GM19023 (cell line): Measurements from ENCODE around the gene TMEM200B.
"Not testable (repeated sequence)": the region's sequence is repeated elsewhere in the genome, so short reads cannot be mapped to it uniquely, and the experiment has no call there.

Experiments
- ATAC-seq: cut with Tn5 transposase; IDR thresholded peaks from one replicate; pipeline ENCODE4 v1.9.1; 2021; ENCODE audit warnings: mild to moderate bottlenecking, moderate library complexity; ENCODE audit not compliant: unreplicated experiment

The TMEM200B gene

DNA sequence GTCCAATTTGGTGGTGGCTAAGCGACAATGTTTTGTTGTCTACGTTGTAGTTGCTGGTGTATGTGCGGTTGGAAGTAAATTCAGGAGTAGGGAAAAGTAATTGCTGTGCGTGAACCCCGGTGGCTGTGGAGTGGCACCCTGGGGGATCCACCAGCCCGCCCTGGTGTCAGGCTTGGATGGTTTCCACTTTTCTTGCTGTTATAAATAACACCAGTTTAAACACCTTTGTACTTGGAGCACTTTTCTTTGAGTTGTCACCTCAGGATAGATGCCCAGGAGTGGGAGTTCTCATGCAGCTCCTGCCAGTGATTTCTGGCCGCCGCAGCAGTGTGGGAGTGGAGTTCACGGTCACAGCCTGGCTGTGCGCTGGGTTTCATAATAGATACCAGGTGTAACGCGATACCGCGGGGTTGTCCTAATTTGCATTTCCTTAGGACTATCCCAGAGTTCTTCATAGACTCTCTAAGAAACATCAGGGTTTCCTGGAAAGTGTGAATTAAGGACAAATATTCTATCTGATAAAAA is 12.8 kb upstream of the TMEM200B start:
- no peak for ATAC-seq

DNA sequence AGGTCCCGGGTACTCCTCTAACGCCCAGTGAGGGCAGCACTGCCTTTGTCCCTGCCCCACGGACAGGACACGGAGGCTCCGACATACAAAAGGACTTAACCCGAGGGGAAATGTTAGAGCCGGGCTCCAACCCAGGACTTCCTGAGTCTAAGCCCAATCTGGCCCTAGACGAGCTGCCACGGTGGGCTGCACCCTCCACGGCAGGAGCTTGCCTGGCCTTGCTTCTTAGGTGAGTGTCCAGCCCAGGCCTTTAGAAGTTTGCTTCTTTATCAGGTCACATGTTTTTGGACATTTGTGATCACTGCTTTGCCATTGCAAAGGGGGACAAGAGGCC is 11.0 kb upstream of the TMEM200B start:
- ATAC-seq = no peak

DNA sequence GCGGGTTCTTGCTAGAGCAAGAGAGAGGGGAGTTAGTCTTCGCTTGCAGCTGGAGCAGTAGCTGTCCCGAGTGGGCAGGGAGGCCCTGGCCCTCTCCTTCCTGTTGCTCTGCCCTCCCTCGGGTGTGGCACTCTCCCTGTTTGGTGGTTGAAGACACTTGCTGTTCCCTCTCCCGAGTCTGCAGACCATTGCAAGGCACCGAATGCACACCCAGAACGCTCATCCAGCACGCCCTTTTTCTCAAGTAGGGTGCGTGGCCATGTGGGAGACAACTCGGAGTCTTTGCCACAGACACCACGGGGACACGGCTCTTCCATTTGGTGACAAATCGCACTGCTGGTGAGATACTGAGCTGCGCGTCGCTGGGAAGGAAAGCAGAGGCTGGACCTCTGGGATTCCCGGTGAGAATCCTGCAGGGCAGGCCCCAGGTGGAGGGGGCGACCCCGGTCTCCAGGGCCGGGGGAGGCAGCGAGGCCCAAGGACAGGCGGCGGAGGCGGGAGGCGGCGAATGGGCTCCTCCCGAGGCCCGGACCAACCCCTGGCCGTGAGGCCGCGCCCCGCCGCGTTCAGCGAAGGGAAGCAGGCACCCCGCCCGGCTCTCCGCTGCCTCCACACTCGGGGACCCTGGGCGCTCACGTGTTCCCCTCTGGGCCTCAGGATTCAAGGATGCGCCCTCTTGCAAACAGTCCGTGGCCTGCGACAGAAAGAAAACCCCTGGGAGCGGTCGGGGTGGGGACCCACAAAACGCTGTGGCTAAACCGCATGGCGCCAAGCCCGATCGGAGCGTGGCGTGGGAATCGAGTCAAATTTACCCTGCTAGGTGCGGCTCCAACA is 10.4 kb upstream of the TMEM200B start:
- no peak for ATAC-seq

DNA sequence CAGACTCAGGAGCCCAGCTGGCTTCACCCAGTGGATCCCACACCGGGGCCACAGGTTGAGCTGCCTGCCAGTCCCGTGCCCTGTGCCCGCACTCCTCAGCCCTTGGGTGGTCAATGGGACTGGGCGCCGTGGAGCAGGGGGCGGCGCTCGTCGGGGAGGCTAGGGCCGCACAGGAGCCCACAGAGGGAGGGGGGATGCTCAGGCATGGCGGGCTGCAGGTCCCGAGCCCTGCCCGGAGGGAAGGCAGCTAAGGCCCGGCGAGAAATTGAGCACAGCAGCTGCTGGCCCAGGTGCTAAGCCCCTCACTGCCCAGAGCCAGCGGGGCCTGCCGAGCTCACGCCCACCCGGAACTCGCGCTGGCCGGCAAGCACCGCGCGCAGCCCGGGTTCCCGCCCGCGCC is 7.4 kb upstream of the TMEM200B start:
- not testable (repeated sequence) for ATAC-seq

DNA sequence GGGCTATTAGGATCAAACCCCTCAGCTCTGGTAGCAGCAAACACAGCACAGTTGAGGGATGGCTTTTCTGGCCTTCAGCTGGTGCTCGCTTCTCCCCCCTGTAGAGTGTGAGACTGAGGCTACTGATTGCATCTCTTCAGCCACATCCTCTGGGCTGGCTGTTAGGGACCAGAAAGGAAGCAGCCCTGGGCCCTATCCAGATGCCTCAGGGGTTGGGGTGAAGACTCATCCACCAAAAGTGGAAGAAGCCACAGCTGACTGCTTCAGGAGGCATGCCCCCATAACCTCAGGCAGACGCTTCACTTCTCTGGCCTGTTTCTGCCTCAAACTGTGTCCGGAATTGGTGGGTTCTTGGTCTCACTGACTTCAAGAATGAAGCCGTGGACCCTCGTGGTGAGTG is 6.2 kb upstream of the TMEM200B start:
- ATAC-seq = no peak

DNA sequence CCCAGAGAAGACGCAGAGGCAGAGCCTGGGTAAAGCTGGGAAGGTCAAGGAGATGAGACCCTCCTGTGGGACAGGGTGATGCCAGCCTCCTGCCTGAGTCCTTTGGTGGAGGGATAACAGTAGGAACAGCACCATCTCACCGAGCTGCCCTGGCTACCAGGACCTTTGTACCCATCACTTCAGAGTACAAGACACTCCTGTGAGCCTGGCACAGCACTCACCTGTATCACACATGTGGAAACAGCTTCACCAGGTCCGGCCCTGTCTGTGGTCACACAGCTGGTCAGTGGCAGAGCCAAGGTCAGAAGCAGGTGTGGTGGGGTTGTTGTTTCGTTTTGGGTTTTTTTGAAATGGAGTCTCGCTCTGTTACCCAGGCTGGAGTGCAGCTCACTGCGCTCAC is 5.0 kb upstream of the TMEM200B start:
- ATAC-seq = no peak

DNA sequence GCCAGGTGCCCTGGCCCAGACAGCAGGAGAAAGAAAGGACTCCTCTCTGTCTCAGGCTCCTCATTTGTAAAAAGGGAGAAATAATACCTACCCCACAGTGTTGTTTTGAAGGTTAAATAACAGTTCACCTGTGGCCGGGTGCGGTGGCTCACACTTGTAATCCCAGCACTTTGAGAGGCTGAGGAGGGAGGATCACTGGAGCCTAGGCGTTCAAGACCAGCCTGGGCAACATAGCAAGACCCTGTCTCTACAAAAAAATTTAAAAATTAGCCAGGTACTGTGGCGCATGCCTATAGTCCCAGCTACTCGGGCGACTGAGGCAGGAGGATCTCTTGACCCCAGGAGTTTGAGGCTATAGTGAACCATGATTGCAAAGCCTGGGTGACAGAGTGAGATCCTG is 2.5 kb upstream of the TMEM200B start:
- ATAC-seq = no peak

DNA sequence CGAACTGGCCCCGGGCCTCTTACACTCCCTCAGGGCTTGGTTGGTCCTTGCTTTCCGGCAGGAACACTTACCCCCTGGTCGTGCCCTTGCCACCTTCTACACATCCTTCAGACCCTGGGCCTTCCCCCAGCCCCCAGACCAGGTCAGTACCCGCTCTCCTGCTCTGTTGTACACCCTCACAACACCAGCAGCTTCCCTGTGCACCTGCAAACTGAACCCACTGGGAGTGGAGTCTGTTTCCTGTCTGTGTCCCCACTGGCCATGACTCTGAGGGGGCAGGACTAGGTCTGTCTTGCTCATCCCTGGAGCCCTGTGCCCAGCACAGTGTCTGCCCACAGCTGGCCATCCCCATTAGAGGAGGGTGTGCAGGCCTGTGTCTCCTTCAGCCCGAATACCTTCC is 2.1 kb upstream of the TMEM200B start:
- no peak for ATAC-seq

DNA sequence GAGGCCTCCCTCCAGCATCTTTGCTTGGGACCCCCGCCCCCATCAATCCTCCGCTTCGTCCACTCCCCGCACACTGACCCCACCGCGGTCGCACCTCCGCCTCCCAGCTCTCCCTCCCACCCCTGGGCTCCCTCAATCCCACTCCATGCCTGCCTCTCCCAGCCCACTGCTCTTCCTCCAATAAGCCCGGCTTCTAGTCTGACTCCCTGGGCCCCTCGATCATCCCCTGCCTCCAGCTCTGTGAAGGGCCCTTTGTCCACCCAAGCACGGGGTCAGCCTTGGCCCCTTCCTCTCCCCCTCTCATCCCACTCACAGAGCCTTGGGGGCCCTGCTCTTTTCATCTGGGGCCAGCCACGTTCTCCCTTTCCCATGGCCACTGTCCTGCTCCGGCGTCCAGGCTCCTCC is 1.5 kb upstream of the TMEM200B start:
- ATAC-seq = no peak

DNA sequence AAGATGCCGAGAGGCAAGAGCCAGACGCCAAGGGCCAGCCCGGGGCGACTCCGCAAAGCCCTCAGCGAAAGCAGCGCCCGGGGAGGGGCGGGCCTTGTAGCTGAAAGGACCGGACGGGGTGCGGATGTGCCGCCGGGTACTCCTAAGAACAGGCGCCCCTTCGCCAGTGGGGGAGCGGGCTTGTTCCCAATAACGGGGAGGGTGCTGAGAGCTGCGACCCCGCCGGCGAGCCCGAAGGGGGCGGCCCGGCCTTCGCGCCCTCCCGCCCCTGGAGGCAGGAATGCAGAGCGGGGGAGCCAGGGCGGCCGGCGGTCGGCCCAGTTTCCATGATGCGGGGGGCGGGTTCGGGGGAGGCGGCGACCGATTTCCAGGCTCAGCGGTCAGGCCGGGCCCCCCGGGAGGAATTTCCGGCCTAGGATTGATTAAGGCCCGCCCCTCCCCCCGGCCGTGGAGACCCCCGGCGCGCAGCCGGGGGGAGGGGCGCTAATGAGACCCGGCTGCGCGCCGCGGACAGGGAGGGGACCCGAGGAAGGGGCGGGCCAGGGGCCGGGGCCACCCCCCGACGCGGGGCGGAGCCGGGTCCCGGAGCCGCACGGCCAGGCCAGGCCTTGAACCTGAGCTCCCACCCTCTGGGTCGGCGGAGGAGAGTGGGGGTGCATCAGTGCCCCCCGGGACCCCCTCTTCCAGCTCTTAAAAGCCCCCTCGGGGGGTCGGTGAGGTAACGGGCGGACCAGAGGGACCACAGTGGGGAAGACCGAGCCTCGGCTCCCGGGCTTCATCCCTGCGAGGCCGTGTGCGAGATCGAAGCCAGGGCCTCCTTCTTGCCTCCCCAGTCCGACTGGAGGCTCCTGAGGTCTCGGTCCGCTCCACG is 898 bp upstream of the TMEM200B start:
- no peak for ATAC-seq

DNA sequence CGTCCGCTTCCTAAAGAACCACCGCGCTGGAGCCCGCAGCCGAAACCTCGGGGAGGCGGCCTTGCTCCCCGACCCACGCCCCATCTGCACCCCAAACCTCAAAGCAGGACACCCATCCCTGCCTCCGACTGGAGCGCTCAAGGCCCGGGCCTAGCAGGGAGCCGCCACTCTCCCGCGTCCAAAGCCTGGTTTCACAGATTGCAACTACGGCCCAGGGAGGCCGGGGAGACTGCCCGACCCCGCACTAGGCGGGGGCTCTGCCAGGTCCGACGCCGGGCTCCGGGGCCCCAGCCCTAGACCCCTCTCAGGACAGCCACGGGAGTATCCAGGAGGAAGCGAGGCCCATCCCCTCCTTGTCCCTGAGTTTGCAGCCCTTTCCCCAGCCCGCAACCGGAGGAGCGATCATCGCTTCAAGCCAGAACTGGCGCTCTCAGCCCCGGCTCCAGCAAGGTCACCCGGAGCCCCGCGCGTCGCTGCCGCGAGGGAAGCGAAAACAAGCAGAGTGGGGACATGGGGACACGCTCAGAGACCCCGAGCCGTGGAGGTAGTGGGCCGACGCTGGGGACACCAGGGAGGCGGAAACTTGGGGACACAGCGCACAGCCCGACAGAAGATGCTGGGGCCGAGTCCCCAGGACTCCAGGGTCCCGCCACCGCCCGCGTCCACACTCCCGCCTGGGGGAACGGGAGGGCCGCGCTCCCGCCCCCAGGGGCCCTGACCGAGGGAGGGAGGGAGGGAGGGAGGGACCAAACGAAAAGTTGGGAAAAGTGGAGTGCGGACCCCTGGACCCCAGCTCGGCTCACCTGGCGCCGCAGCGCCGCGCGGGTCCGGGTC is 433 bp downstream of the TMEM200B start:
- no peak for ATAC-seq

DNA sequence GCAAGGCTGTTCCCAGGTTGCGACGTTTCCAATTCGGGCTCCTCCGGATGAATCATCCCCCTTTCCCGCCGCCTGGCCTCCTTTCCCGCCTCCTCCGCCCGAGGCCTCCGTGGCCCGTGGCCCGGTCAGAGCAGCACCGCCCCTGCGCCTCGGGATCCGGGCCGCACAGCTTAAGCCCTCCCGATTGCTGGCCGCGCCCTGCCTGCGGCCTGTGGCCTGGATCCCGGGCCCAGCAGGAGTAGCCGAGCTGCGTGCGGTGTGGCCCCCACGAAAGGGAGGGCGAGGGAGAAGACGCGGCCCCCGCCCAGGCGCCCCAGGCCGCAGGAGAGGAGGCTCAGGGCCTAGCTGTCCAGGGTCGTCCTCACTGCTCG is 1.0 kb downstream of the TMEM200B start:
- no peak for ATAC-seq

DNA sequence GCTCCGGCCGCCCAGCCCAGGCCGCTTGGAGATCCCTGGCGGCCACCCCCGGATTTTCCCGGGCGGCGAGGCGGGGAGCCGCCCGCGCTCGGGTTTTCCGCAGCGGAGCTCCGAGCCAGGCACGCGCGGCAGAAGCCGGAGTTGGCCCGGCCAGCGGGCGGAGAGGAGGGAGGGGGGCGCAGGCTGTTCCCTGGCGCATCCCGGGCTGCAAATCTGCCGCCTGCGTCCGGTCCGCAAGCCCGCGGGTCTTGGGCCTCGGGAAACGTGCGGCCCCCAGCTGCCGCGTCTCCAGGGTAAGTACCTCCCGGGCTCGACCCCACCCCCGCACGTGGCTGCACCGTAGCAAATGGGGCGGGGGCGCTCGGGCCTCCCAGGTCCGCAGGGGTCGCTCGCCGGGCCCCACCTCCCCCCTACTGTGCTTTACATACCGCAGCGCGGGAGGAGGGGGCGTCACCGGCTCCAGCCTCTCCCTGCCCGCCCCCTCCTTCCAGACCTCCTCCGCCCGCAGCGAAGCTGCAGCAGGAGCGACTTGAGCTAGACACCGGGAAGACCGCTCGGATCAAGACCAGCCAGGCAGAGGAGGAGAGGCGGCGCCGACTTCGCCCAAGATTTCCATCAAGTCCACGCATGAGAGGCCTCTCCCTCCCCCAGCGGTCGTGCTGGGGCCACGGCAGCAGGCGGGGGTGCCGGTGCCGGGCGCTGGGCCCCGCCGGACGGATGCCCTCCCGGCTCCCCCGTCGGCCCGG is 1.6 kb downstream of the TMEM200B start:
- ATAC-seq = no peak

DNA sequence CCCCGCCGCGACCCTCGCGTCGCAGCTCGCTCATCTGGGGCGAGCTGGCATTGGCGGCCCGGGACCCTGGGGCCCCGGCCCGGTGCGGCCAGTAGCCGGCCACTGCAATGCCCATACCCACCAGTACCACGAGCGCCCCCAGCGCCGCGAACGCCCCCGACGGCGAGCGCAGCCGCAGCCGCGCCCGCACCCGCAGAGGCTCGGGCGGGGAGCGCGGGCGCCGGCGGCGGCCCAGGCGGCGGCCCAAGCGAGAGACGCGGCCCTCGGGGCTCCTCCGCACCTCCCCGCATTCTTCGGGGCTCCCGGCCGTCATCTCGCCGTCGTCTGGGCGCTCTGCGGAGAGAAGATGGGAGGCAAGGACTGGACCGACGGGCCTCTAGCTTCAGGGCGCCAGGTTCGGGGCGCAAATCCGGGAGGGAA is 2.2 kb downstream of the TMEM200B start:
- ATAC-seq = no peak

DNA sequence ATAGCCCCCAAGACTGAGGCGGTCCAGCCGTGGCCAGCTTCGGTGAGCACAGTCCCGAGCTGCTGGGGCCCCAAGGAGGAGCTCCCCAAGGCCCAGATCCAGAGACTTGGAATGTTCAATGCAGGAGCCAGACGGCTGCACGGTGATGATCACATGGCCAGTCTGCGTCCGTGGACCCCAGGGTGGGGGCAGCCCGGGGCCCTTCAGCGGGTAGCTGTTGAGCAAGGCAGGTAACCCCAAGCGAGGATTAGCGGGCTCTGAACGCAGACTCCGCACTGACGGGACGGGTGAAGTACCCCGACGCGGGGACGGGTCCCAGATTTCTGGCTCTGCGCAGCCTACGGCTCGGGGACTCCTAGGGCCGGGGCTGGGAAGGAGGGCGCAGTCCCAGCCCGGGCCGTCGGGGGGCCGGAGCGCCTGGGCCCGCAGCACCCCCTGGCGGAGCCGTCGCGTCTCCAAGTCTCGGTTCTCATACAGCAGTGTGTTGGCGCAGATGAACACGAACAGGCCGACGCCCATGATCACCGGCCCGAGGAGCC is 2.7 kb downstream of the TMEM200B start:
- ATAC-seq = no peak

DNA sequence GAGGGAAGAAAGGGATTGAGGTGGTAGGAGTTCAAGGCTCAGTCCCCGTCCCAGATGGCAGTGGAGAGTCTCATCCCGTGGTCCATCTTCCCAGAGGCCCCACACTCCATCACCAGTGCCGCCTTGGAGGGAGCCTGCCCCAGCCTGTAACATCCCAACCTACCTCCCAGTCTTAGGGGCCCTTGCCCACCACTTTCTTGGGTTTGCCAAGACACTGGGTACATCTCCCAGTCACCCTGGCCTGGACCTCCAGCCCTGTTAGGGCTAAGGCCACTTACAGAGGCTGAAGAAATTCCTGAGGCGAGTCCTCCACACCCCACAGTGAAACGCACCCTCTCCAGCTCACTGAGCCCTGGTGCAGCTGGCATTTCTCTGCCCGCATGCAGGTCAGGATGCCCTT is 3.3 kb downstream of the TMEM200B start:
- ATAC-seq = no peak

DNA sequence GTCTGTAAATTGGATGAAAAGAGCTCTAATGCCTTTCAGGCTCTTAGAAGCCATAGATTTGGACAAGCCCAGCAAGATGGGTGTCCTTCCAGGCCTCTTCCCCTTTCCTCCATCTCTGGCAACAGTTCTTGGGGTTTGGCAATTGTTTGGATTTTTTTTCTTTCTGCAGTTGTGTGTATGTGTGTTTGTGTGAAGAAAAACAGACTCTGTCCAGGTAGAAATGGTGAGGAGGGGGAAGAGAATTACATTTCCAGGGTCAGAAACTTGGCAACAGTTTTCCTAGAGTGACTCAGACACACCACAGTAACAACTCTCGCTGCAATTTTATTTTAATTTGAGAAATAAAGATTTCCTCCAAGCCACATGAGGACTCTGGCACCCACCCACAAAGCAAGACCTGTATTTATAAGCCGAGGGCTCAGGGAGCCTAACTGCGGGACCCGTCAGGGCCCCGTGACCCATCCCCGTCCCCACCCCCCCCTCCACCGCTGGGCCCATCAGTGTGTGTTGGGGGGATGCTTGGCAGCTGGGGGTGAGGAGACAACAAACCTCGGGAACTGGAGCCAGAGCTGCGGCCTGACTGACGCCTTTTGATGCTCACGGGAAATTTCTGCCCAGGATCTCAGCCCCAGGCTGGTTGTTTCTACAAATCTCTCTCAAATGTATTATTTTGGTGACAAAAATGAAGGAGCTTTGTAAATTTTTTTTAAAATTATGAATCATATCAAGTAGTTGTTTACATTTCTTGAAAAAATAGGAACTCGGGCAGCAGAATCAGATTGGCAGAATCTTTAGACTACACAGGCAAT is 4.4 kb downstream of the TMEM200B start:
- ATAC-seq = no peak

DNA sequence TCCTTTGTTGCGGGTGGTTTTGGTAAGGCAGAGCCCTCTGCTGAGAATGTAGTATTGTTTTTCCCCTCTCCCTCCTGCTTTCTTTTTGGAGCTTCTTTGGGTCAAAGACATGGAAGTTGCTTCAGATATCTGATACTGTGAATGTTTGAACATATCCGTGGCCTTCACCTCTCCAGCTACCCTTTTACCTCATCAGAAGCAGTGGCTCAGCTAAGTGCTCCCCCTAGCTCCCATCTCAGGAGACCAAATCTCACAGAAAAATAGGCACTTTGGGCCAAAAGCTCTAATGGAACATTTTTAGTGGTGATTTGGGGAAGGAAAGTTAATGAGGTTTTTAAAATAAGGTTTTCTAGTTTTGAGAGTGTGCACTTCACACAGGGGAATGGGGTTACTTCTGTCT is 6.3 kb downstream of the TMEM200B start:
- ATAC-seq = no peak

DNA sequence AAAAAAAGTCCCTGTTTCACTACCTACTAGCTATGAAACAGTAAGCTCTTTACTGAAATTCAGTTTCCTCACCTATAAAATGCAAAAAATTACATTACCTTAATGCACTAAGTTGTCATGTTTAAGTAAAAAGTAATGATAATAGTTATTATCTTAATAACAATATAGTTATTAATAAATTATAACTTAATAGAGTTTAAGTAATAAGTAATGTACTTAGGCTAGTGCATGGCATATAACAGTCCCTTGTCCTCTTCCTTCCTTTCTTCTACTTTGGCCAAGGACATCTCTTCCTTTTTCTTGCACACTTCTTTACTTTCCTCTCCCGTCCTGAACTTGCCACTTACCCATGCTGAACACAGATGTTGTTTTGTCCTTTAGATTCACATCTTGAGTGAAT is 9.0 kb downstream of the TMEM200B start:
- no peak for ATAC-seq
